Measurements from ENCODE around the gene GIPC2.

GRCh38 chr1:78114034-78114956 is 68.5 kb downstream of the GIPC2 start:
- no peak for TF ChIP-seq GATA2 (IDR thresholded peaks at IDR 0.05; ENCODE audit: low read depth, low read length)
- no peak for TF ChIP-seq GATA3 (IDR thresholded peaks at IDR 0.05; ENCODE audit: low read depth, low read length)

All from SH-SY5Y (cell line).